Transverse colon (tissue), 3 donors: ENCODE measurements around the gene KLHL13.

Source experiments
- EP300 ChIP-seq: sonication (generic); formaldehyde crosslinking; IDR thresholded peaks from one replicate; pipeline ENCODE4 v1.6.1; 2017; ENCODE audit warnings: antibody characterized with exemption, low read depth
- POLR2A ChIP-seq: fragments of 450-650 bp; IDR thresholded peaks from one replicate; pipeline ENCODE4 v1.6.1; 2016; ENCODE audit warnings: antibody characterized with exemption, mild to moderate bottlenecking, moderate library complexity
- TF ChIP-seq, protein P1 (sequence below), 5 experiments: fragments of 200-600 bp in 3 of 5; fragments of 450-650 bp in 2 of 5; sonication (generic) in 3 of 5; IDR thresholded peaks; 1 replicate in 2 of 5; 2 replicates in 3 of 5; pipeline ENCODE4 v1.5.1; 2016 to 2017; ENCODE audit warnings: antibody characterized with exemption in 5 of 5, inconsistent platforms in 3 of 5, mild to moderate bottlenecking in 2 of 5, moderate library complexity in 1 of 5

DNA sequence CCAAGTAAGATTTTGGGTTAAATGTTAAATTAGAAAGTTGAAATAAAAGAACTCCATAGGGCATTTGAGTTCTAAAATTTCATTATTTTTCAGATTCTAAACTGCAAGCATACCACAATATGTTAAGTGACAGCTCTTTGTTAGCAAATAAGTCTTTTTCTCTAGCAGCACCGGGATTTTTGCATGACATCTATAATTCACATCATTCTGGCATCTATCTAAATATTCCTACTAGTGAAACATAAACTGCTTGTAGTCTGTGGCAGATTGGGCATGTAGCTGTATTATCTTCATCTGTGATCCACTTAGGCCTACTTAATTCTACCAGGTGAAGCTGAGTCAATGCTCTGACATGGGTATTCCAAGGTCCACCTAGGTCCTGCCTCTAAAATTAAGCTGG lies 32.1 kb upstream of the KLHL13 start:
- TF ChIP-seq, protein P1, sequence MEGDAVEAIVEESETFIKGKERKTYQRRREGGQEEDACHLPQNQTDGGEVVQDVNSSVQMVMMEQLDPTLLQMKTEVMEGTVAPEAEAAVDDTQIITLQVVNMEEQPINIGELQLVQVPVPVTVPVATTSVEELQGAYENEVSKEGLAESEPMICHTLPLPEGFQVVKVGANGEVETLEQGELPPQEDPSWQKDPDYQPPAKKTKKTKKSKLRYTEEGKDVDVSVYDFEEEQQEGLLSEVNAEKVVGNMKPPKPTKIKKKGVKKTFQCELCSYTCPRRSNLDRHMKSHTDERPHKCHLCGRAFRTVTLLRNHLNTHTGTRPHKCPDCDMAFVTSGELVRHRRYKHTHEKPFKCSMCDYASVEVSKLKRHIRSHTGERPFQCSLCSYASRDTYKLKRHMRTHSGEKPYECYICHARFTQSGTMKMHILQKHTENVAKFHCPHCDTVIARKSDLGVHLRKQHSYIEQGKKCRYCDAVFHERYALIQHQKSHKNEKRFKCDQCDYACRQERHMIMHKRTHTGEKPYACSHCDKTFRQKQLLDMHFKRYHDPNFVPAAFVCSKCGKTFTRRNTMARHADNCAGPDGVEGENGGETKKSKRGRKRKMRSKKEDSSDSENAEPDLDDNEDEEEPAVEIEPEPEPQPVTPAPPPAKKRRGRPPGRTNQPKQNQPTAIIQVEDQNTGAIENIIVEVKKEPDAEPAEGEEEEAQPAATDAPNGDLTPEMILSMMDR (IDR thresholded peaks at IDR 0.05): no peak
- TF ChIP-seq POLR2A: no peak
- no peak for TF ChIP-seq EP300
